NCI-H1694 (cell line): ENCODE data around the gene HBP1.
"Not testable (repeated sequence)": the region's sequence is repeated elsewhere in the genome, so short reads cannot be mapped to it uniquely, and the experiment has no call there.

Source experiments
- DNase-seq: peaks from one replicate; lab custom pipeline; 2025; lab: John Stamatoyannopoulos, UW

Gene HBP1, protein sequence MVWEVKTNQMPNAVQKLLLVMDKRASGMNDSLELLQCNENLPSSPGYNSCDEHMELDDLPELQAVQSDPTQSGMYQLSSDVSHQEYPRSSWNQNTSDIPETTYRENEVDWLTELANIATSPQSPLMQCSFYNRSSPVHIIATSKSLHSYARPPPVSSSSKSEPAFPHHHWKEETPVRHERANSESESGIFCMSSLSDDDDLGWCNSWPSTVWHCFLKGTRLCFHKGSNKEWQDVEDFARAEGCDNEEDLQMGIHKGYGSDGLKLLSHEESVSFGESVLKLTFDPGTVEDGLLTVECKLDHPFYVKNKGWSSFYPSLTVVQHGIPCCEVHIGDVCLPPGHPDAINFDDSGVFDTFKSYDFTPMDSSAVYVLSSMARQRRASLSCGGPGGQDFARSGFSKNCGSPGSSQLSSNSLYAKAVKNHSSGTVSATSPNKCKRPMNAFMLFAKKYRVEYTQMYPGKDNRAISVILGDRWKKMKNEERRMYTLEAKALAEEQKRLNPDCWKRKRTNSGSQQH

DNA sequence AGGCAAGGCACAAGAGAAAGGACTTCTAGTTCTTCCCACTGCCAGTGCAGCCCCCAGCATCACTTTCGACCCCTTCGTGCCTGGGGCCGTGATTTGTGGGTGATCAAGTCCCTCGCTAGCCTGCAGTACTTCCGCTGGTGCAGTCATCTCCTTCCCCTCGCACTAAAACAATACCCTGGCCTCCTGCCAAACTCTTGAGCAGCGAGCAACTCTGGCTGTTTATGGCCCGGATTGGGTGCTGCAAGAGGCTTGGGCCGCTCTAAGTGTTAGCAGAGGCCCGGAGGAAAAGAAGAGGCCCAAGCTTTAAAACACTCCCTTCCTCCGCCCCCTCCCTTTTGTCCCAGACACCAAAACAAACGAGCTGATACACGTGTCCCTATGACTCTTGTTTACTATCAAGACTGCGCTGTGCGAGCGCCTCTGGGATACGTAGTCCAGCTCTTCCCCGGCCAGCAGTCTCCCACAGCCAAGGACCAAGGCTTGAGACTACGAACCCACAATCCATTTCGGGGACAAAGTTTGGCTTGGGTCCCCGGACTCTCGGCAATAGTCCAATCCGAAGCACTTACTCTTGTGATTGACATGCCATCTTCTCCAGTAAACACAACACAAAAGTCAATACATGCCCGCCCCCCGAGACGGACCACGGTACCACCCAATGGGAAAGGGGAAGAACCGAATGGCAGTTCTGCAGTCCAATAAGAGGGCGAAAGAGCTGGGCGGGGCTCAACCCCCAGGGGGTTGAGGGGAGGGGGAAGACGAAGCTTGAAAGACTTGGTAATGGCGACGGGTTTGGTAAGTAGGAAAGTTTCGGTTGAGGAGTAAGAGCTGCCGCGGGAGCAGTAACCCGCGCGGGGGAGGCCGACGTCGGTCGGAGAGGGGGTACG is at the start of gene HBP1:
Gene HBP1 (plus strand): TSS at position 771 of the 887 bp plus-strand sequence. CDS start 10,891 bp downstream, outside the sequence.
- peak; percentile 100 for DNase-seq

DNA sequence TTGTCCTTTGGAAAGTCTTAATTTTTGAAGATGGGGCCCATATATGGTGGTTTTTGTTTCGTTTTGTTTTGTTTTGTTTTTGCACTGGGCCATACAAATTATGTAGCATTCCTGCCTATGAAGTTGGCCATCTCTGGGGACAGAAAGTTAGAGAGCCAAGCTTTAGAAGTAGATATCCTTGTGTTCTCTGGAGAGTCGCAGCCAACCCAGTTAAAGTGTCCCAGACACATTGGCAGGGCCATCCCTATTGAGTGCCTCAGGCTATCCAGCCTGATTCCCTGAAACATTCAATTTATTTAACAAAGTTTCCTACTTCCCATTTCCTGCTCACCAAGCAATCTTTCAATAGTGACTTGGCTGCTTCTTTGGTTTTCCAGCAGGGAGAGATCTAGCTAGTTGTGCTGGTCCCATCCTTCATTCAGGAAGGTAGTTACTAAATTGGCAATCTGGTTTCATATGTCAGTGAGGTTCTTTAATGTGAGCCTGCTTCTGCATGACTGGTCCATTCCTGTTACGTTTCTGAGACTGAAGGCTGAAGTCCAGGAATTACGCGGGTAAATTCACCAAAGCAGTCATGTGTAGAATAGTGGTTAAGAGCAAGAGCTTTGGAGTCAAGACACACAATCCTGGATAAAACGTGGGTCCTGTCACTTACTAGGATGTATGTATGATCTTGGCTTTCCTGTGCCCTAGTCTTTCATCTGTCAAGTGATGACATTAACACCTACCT is 49.3 kb upstream of the HBP1 start:
- DNase-seq: no peak

DNA sequence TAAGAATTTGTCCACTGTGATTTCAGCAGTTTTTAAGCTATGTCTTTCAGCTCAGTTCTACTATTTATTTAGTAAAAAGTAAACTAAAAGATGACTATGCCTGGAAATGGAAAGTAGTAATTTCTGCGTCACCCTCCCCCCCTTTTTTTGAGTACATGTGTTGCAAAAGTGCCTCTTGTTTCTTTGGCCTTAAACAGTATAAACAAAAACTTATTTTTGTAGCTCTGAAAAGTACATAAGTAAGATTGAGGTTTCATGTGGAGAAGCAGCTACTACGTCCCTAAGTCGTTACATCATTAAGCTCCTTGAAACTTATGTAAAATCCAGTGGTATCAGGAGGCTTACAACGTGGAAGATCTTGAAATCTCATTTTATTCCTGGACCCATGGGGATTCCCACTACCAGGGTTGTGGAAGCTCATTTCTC is 46.3 kb upstream of the HBP1 start:
- DNase-seq: no peak

DNA sequence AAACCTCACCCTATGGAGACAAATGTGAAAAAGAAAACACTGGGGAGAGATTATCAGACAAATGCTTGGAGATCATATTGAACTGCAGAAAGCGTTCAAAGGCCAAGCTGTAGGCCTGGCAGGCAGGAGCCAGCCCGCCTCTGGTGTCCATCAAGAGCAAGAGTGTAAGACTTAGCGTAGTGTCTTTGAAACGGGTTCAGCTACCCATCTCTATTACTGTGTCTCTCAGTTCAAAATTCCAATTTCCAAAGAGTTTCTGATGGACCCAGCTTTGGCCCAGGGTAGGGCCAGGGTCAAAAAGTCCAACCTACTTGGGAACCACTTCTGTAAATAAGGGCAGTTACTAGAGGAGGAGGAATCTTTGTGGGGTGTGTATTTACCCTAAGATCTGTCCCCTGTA is 45.4 kb upstream of the HBP1 start:
- DNase-seq: no peak

DNA sequence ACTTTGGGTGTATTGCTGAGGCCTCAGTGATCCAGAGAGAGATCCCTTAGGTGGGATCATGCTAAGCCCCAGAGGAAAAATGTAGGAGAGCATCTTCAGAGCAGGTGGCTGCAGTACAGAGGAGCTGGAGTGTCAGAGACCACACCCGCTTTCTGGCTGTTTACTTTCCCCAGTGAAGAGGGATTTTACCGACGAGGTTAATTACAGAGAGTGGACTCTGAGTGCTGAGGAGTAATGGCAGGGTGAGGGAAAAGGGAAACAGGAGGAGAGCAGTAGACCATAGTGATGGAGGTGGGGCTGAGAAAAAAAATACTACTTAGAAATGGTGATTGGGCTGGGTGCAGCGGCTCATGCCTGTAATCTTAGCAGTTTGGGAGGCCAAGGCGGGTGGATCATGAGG is 43.3 kb upstream of the HBP1 start:
- no peak for DNase-seq

DNA sequence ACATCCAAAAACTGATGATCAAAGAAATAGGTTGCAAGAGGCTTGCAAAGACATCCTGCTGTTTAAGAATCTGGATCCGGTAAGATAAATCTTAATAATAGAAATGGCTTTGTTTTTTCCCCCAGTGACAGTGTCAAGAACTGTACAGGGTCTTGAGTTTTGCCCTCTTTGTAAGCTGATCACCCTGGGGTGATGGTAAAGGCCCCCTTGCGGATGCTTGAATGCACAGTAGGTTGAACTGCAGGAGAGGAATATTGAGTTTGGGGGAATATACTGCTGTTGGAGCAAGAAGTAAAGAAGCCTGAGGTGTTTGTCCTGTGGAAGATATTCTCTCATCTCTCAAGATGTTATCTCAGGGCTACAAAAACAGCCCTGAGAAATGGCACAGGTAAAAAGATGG is 40.6 kb upstream of the HBP1 start:
- DNase-seq: no peak

DNA sequence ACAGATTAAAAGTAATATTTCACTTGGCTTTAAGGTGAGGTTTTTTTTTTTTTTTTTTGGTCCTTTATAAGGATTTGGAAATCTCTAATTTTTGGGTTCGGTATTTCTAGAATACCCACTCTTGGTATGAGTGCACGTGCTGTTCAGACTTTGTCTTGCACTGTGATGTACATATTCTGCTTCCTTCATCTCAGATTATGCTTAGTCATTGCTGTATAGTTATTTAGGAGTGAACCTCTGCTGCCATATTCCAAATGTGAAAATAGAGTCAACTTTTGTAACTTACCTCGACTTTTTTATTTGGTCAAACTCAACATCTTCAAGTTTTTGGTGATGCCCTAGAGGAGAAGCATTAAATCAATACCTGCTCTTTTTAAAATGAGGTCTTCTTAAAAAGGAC is 40.1 kb upstream of the HBP1 start:
- DNase-seq: no peak

DNA sequence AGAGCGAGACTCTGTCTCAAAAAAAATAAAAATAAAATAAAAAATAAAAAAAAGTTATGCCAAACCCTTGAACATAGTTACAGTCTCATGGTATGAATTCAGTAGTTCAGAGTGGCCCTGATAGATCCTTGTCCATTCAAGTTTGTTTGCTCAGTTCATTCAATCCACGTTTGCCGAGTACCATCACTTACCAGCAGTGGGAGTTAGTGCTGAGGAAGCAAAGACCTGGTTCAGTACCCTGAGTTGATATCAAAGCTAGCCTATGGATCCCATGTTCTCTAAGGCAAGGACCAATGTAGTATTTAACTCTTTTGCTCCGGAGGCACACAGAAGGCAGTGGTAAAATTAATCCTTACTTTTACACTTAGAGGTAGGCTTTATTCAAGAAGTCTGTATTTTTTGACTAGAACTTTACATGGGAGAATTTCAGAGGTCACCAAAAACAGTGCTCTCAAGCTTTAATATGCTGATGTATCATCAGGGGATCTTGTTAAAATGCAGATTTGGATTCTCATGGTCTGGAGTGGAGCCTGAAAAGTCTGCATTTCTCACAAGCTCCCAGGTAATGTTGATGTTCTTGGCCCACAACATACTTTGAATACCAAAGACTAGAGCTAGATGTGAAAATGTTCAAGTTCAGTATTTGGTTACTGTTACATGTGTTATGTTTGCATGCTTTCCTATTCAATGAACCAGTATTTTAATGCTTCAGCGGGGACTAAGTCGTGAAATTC is 38.1 kb upstream of the HBP1 start:
- no peak for DNase-seq

DNA sequence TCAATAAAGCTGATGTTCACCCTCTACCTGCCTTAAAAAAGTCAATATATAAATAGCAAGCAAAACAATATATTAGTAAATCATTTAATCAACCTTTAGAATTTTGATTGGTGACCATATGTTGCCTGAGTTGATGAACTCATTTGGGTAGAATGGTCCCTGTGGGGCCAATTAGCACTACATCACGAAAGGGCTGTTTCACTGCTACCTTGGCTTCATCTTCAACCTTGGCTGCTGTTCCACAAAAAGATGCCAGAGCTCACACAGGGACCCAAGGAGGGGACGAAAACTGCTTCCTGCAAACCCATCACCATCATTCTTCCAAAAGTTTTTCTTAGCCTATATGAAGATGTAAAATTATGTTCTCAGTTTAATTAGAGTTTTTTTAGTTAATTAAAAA is 35.4 kb upstream of the HBP1 start:
- peak; percentile 63 for DNase-seq

DNA sequence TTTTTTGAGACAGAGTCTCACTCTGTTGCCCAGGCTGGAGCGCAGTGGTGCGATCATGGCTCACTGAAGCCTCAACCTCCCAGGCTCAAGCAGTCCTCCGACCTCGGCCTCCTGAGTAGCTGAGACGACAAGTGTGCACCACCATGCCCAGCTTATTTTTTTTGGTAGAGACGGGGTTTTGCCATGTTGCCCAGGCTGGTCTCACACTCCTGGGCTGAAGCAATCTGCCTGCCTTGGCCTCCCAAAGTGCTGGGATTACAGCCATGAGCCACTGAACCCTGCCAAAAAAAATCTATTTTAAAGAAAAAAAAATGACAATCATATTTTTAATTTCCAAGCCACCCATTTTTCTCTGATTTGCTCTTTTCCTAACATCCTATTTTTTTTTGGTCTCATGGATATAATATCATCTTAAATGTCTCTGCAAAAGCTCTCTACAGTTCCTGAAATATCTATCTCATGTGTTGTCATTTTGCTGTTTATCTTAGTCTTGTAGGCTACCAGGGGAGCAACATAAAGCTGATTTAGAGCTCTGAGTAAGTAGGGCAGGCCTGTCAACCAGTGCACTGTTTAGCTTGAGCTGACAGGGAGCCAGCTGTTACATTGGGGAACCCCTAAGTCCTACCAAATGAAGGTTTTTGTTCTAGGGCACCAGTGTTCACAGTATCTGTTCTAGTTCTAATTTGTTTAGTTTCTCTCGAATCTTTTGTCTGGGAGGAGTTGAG is 29.9 kb upstream of the HBP1 start:
- no peak for DNase-seq

DNA sequence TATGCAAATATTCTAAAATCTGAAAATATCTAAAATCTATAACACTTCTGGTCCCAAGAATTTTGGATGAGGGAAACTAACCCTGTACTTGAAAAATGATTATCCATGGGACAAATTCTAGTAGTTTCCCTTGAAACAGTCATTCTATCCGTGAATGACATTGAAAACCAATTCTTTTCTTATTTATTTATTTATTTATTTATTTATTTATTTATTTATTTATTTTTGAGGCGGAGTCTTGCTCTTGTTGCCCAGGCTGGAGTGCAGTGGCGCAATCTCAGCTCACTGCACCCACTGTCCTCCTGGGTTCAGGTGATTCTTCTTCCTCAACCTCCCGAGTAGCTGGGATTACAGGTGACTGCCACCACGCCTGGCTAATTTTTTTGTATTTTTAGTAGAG is 24.9 kb upstream of the HBP1 start:
- not testable (repeated sequence) for DNase-seq

DNA sequence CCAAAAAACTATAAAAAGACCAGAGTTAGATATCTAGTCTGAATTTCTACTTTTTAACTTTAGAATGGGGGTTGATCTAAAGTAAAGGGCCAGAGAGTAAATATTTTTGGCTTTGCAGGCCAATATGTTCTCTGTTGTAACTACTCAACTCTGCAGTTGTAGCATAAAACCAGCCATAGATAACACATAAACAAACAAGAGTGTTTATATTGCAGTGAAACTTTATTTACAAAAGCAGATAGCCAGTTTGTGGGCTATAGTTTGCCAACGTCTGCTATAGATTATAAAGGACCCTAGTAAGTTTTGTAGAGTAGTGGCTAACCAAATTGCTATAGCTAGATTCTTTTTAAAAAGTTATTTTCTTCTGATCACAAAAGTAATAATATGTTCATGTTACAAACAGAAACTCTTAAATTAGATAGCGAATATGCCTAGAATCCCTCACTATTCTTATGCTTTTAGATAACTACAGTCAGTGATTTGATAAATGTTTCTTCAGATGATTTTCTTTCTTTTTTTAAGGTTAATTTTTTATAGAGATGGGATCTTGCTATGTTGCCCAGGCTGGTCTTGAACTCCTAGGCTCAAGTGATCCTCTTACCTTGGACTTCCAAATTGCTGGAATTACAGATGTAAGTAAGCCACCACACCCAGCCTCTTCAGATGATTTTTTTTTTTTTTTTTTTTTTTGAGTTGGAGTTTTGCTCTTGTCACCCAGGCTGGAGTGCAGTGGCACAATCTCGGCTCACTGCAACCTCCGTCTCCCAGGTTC is 23.6 kb upstream of the HBP1 start:
- DNase-seq: no peak

DNA sequence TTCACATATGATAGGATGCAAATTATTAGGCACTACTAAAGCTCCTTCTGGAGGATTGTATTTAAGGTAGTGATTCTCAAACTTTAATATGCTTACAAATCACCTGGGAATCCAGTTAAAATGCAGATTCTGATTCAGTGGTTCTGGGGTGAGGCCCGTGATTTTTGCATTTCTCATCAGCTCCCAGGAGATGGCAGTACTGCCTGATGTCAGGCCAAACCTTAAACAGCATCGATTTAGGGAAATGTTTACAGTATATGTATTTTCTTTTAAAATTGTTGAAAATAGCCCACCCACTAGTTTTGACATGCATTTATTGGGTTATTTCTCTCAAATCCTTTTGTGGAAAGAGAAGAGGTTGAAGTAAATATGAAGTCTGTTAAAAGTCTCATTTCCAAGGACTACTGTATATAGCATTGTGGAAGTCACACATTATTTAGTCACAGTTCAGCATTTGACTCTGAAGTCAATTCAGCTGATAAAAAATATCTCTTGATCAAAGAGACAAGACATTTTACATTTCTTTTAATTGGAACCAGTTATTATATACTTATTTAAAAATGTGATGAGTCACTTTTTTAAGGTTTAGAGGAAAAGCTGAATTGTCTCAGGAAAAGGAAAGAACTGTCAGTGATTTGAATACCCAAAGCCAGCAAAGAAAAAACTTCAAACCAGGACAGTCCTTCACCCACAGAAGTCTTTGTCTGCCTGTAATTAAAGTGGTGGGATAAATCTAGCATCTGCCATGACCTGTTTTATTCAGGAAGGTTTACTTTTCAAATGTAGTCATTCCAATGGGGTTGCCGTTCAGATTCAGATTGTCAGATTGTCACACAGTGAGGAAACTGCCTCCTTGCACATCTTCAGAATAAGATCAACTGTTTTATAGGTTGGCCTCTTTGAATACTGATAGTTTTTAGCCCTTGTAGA is 21.1 kb upstream of the HBP1 start:
- peak; percentile 5 for DNase-seq

DNA sequence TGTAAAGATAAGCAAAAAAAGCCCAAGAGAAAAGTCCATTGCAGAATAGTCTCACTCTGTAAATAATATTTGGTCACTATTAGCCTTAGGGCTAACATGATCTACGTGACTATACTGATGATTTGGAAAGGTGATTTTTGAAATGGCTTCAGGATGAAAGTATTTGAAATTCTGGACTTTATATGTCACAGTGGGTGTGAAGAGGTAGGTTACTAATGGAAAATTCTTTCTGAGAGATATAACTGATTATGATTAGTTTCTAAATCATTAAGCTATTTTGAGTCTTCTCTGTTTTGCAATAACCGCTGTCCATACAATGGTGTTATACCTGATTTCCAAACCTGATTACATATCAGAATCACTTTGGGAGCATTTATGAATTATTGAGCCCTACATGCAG is 20.1 kb upstream of the HBP1 start:
- no peak for DNase-seq

DNA sequence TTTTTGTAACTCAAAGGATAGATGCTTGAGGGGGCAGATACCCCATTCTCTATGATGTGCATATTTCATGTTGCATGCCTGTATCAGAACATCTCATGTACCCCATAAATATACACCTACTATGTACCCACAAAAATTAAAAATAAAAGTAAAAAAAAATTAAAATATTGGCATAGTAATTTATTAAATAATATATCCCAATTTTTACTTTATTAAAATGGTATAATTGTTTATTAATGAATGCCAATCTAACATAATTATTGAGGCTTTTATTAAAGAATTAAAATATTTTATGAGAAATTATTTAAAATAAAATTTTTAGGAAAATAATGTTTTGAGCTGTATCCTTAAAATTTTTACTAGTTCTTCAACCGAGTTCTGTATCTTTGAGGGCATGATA is 18.9 kb upstream of the HBP1 start:
- DNase-seq: no peak

DNA sequence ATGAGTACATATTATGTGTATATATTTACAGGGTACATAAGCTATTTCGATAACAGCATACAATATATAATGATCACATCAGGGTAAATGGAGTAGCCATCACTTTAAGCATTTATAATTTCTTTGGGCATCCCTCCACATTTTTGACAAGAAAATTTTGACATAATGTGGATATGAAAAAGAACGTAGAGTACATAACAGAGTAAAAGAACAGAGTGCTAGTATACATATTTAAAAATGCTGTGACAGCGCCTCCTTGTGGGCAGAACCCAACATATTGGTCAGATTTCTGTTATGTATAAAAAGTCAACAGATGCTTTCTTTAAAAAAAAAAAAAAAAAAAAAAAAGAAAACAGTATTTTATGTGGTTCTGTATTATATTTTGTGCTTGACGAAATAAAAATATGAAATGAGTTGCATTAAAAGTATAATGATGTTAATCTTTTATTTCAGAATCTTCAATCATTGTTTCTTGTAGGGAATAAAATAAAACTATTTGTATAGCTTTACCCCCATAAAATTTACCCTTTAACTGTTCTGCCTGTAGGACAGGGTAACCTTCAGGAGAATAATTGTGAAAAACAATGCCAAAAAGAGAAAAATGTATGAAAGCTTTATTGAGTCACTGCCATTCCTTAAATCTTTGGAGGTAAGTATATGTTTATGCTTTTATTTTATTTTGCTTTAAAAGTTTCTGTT is 18.3 kb upstream of the HBP1 start:
- peak; percentile 93 for DNase-seq

DNA sequence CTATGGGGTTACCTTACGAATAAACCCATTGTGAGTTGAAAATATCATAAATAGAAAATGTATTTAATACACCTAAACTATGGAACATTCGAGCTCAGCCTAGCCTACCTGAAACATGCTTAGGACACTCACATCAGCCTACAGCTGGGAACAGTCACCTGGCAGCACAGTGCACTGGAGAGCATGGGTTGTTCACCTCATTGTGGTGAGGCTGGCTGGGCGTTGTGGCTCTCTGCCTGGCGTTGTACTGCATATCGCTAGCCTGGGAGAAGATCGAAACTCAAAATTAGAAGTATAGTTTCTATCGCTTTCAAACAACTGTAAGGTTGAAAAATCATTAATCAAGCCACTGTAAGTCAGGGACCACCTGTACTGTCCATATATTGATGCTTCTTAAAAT is 17.3 kb upstream of the HBP1 start:
- no peak for DNase-seq

DNA sequence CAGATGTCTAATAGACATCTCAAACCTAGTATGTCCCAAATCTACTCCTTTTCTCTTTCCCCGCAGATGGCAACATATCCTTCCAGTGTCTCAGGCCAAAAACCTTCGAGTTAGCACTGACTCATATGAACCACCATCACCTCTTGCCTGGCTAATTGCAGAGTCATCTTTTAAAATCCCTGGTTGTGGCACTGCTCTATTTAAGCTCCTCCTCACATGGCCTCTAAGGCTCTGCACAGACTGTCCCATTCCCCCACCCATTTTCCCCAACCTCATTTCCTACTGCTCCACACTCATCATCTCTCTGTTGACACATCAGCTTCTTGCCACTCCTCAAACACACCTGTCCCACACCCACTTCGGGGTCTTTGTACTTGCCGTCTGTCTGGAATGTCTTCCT is 16.8 kb upstream of the HBP1 start:
- no peak for DNase-seq
